IMR-90 (cell line): ENCODE results near the gene CEACAM6. TPM values are rescaled to one million over a fixed set of nuclear protein-coding genes. Genes with fewer than 3 reads are reported as not detected.

ENCODE experiments used
- ATAC-seq: fragments of 200-7000 bp; cut with Tn5 transposase; 2 replicates; pipeline ENCODE4 v1.9.1; 2020; ENCODE audit warnings: low read depth, mild to moderate bottlenecking, moderate library complexity
- BruUV-seq: library from RNA; stranded (reverse); fragments of 400-500 nt; replicated peaks from 2 replicates; lab custom pipeline; 2021; lab: Mats Ljungman, UMichigan
- CTCF ChIA-PET: fragments of 300-600 bp; formaldehyde crosslinking; extraction: SDS; loops from one replicate; lab custom pipeline; 2021; ENCODE audit warnings: antibody characterized with exemption; lab: Yijun Ruan, JAX
- POLR2A ChIA-PET: fragments of 300-600 bp; sonication (Branson Sonifier 250); formaldehyde crosslinking; loops from one replicate; lab custom pipeline; 2022; ENCODE audit warnings: antibody characterized with exemption; ENCODE audit not compliant: unreplicated experiment; lab: Charles Lee
- DNase-seq: peaks from one replicate; pipeline ENCODE4 v3.0.0; 2013
- H2AFZ ChIP-seq: replicated peaks from 2 replicates; pipeline ENCODE3; 2013; ENCODE audit warnings: low read length, mild to moderate bottlenecking; ENCODE audit not compliant: poor library complexity
- H2AK5ac ChIP-seq: 2 replicates; pipeline ENCODE4 v1.6.1; 2013; ENCODE audit warnings: low read depth, low read length, inconsistent platforms
- H2AK9ac ChIP-seq: replicated peaks from 2 replicates; pipeline ENCODE3; 2013; ENCODE audit warnings: mild to moderate bottlenecking, low read depth, low read length, moderate library complexity; ENCODE audit not compliant: poor library complexity
- H2BK120ac ChIP-seq: 2 replicates; pipeline ENCODE4 v1.6.1; 2013; ENCODE audit warnings: low read depth, low read length, inconsistent platforms
- H2BK15ac ChIP-seq: 3 replicates; pipeline ENCODE4 v1.6.1; 2013; ENCODE audit warnings: low read depth, low read length, inconsistent platforms
- H2BK20ac ChIP-seq: 2 replicates; pipeline ENCODE4 v1.6.1; 2013; ENCODE audit warnings: low read depth, mild to moderate bottlenecking, inconsistent platforms, low read length, moderate library complexity
- H2BK5ac ChIP-seq: 2 replicates; pipeline ENCODE4 v1.6.1; 2013; ENCODE audit warnings: mild to moderate bottlenecking, low read depth, low read length, inconsistent platforms; ENCODE audit not compliant: poor library complexity, severe bottlenecking
- H3K14ac ChIP-seq: replicated peaks from 2 replicates; pipeline ENCODE4 v1.6.1; 2013; ENCODE audit warnings: low read depth, low read length, inconsistent platforms
- H3K18ac ChIP-seq: 2 replicates; pipeline ENCODE4 v1.6.1; 2013; ENCODE audit warnings: low read depth, low read length, control low read depth
- H3K23ac ChIP-seq: 2 replicates; pipeline ENCODE4 v1.6.1; 2013; ENCODE audit warnings: low read depth, low read length, inconsistent platforms
- H3K27ac ChIP-seq: 2 replicates; pipeline ENCODE4 v1.5.1; 2013; ENCODE audit warnings: mild to moderate bottlenecking, control low read depth, low read length; ENCODE audit not compliant: insufficient read depth
- H3K27me3 ChIP-seq: 2 replicates; pipeline ENCODE4 v1.6.1; 2013; ENCODE audit warnings: low read length; ENCODE audit not compliant: control insufficient read depth, insufficient read depth
- H3K36me3 ChIP-seq: 2 replicates; pipeline ENCODE4 v1.6.1; 2013; ENCODE audit warnings: low read length, mixed read lengths; ENCODE audit not compliant: control insufficient read depth, insufficient read depth
- H3K4ac ChIP-seq: 2 replicates; pipeline ENCODE4 v1.6.1; 2013; ENCODE audit warnings: low read depth, low read length, inconsistent platforms
- H3K4me1 ChIP-seq: 2 replicates; pipeline ENCODE4 v1.6.1; 2013; ENCODE audit warnings: low read length, mixed read lengths; ENCODE audit not compliant: control insufficient read depth, insufficient read depth
- H3K4me2 ChIP-seq: 2 replicates; pipeline ENCODE4 v1.6.1; 2013; ENCODE audit warnings: low read depth, mild to moderate bottlenecking, control low read depth, low read length, moderate library complexity
- H3K4me3 ChIP-seq: 2 replicates; pipeline ENCODE4 v1.5.1; 2013; ENCODE audit warnings: low read depth, mild to moderate bottlenecking, control low read depth, low read length, moderate library complexity; ENCODE audit not compliant: insufficient read depth
- H3K56ac ChIP-seq: 2 replicates; pipeline ENCODE4 v1.6.1; 2013; ENCODE audit warnings: low read length, inconsistent platforms; ENCODE audit not compliant: insufficient read depth; ENCODE audit errors: extremely low read depth
- H3K79me1 ChIP-seq, 2 experiments: 2 replicates each; pipeline ENCODE4 v1.6.1; 2013; ENCODE audit warnings: low read length in 2 of 2, inconsistent platforms in 1 of 2, low read depth in 1 of 2
- H3K9ac ChIP-seq: 2 replicates; pipeline ENCODE4 v1.6.1; 2013; ENCODE audit warnings: low read depth, low read length, control low read depth
- H3K9me1 ChIP-seq: 2 replicates; pipeline ENCODE4 v1.6.1; 2013; ENCODE audit warnings: low read length, inconsistent platforms; ENCODE audit not compliant: insufficient read depth
- H3K9me3 ChIP-seq: 2 replicates; pipeline ENCODE4 v1.6.1; 2013; ENCODE audit warnings: low read length; ENCODE audit not compliant: control insufficient read depth, insufficient read depth
- H4K20me1 ChIP-seq: 2 replicates; pipeline ENCODE4 v1.6.1; 2013; ENCODE audit warnings: low read length, inconsistent platforms; ENCODE audit not compliant: insufficient read depth
- H4K5ac ChIP-seq: 2 replicates; pipeline ENCODE4 v1.6.1; 2013; ENCODE audit warnings: mild to moderate bottlenecking, low read depth, low read length, control low read depth
- H4K8ac ChIP-seq, 2 experiments: 2 replicates each; pipeline ENCODE4 v1.6.1; 2013; ENCODE audit warnings: low read depth in 2 of 2, low read length in 2 of 2, control low read depth in 1 of 2, inconsistent platforms in 1 of 2
- H4K91ac ChIP-seq: 2 replicates; pipeline ENCODE4 v1.6.1; 2013; ENCODE audit warnings: low read depth, low read length, inconsistent platforms; ENCODE audit not compliant: insufficient read depth
- BHLHE40 ChIP-seq: fragments of 150-350 bp; IDR thresholded peaks from 2 replicates; pipeline ENCODE4 v1.6.1; 2016; ENCODE audit warnings: mild to moderate bottlenecking, low read depth, low read length
- CEBPB ChIP-seq: IDR thresholded peaks from 2 replicates; pipeline ENCODE4 v1.6.1; 2012; ENCODE audit warnings: low read depth, low read length, improper control_type of control experiment
- FOS ChIP-seq: fragments of 150-350 bp; IDR thresholded peaks from 2 replicates; pipeline ENCODE4 v1.6.1; 2016; ENCODE audit warnings: low read depth, low read length
- MAFK ChIP-seq: IDR thresholded peaks from 2 replicates; pipeline ENCODE4 v1.6.1; 2012; ENCODE audit warnings: low read depth, low read length, improper control_type of control experiment
- USF2 ChIP-seq: fragments of 150-350 bp; IDR thresholded peaks from 2 replicates; pipeline ENCODE4 v1.6.1; 2017; ENCODE audit warnings: mild to moderate bottlenecking, antibody characterized with exemption, low read length, low read depth
- WGBS, 2 experiments: methylation state at CpG; one replicate each; pipeline versions ENCODE4 v1.1.5 to v1.1.7; 2013; ENCODE audit warnings: missing lambda C conversion rate in 2 of 2; ENCODE audit not compliant: insufficient read length in 1 of 2; ENCODE audit errors: extremely low coverage in 2 of 2; 5-methylcytosine and 5-hydroxymethylcytosine counted together
- dilution Hi-C: fragments of 300-500 bp; cut with HindIII; formaldehyde crosslinking; loops from one replicate; pipeline ENCODE4 v1.14.3; 2018; ENCODE audit warnings: low sequenced_read_pairs; ENCODE audit not compliant: unreplicated experiment
- in situ Hi-C: fragments of 300-500 bp; cut with MboI; formaldehyde crosslinking; loops from 3 replicates; pipeline ENCODE4 v1.14.3; 2019; ENCODE audit warnings: low sequenced_read_pairs, inconsistent platforms, mixed read lengths
- intact Hi-C: fragments of 100-400 bp; cut with micrococcal nuclease; formaldehyde crosslinking; loops from 2 replicates; pipeline ENCODE4 v1.10.0; 2022
- polyA plus RNA-seq, 3 experiments: library from polyadenylated mRNA; depleted of rRNA; stranded (reverse); fragments of >200 nt; gene quantifications; 2 replicates each; pipeline ENCODE4 v1.2.3, GENCODE V29; 2012; ENCODE audit warnings: low replicate concordance in 1 of 3
- total RNA-seq: library from RNA; depleted of rRNA; stranded (reverse); fragments of >200 nt; gene quantifications from 2 replicates; pipeline ENCODE4 v1.2.3, GENCODE V29; 2012

The CEACAM6 gene
- total and polyA plus RNA-seq, 2 of the 4 experiments (the other 2 are of a cell fraction), result not detected

DNA sequence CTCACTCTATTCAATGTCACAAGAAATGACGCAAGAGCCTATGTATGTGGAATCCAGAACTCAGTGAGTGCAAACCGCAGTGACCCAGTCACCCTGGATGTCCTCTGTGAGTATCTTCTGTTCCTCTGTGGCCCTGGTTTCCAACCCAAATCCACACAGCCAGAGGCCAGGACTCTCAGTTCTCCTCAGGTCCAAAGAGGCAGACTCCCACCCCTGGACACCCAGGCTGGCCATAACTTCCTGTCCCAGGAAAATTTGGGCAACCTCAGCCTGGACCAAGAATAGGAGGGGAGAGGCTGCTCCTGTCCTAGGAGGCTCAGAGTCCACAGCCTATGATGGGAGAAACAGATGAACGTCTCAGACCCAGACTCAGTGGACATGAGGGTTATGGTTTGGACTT, 35.2 kb upstream of the CEACAM6 start:
- no peak overlapping the region for H3K56ac ChIP-seq
- H3K18ac ChIP-seq, result no peak overlapping the region
- H2AK5ac ChIP-seq, result no peak overlapping the region
- no peak overlapping the region for H2BK20ac ChIP-seq
- H4K91ac ChIP-seq, result no peak overlapping the region
- H3K36me3 ChIP-seq, result no peaks in the 10 kb centered on the region
- WGBS, 2 experiments, result no CpG with 5 or more reads among the region's 3 CpGs
- ChIA-PET CTCF (no interaction called here), POLR2A (no interaction called here)
- no peak overlapping the region for H3K23ac ChIP-seq
- ATAC-seq, result no peak
- peaks cover 2% of the 10 kb centered on the region; the same call in 1 of the 2 replicates for H3K27me3 ChIP-seq
- H3K4me2 ChIP-seq, result no peak overlapping the region
- no peak overlapping the region for H3K4me3 ChIP-seq
- no peak overlapping the region for H2AK9ac ChIP-seq
- no peaks in the 10 kb centered on the region for H3K9me1 ChIP-seq
- H2BK5ac ChIP-seq, result no peak overlapping the region
- H3K4ac ChIP-seq, result no peak overlapping the region
- no peaks in the 10 kb centered on the region for H3K4me1 ChIP-seq
- no peaks in the 10 kb centered on the region for H3K9me3 ChIP-seq
- H2BK120ac ChIP-seq, result no peak overlapping the region
- no peak overlapping the region for H3K27ac ChIP-seq
- no peak overlapping the region for H4K5ac ChIP-seq
- in situ Hi-C loops, result no loop called here
- no peak overlapping the region for H2AFZ ChIP-seq
- no peak overlapping the region for H3K14ac ChIP-seq
- no peak overlapping the region for H3K9ac ChIP-seq
- intact Hi-C loops, result no loop called here
- no peaks in the 10 kb centered on the region for H3K79me1 ChIP-seq
- no TSS peak for BruUV-seq
- TF ChIP-seq BHLHE40, result no peak
- no peak for TF ChIP-seq USF2
- no peak for TF ChIP-seq CEBPB
- no peak for TF ChIP-seq FOS
- TF ChIP-seq MAFK, result no peak
- dilution Hi-C loops, result no loop called here
- H4K20me1 ChIP-seq, result no peaks in the 10 kb centered on the region
- H4K8ac ChIP-seq, result no peak overlapping the region
- no peak overlapping the region for H2BK15ac ChIP-seq
- DNase-seq, result no peak
